ENCODE results near the gene MFAP5. TPM values are rescaled to one million over a fixed set of nuclear protein-coding genes. Genes with fewer than 3 reads are reported as not detected.

The MFAP5 gene
- polyA plus RNA-seq, 3 donors: not detected

DNA sequence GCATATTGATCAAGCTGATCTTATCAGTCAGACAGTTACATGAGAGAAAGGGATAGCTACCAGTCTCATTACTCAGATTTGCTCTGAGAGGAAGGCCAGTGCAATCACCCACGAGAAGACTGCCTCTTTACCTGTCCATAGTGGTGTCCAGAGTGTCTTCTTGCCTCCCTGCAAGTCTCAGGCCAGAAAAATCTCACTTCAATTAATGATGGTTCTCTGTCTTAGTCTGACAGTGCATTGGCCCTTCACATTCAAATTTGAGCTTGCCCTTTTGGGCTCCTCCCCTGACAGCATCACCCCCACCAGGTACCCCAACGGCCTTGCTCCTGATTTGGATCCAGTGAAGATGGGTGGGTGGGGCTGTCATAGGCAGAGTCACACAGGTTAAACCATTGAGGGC is 50.0 kb downstream of the MFAP5 start, which contains the start of gene AICDA:
AICDA (minus strand) TSS at position 231 of the 400 bp plus-strand sequence; CDS start at position 139, 92 bp downstream.
- Histone ChIP-seq H3K4me2 (replicated peaks; ENCODE audit: extremely low read depth, low read length, poor library complexity, severe bottlenecking) (no peak within 1 kb of the TSS), H2AFZ (ENCODE audit: insufficient read depth, low read depth, low read length, poor library complexity, severe bottlenecking) (no peak within 1 kb of the TSS), H3K36me3 (replicated peaks in 1 of 2; ENCODE audit: control insufficient read depth in 1 of 2, insufficient read depth in 2 of 2, low read length in 2 of 2) (no peaks in the 10 kb centered on the region), H3K27me3 (ENCODE audit: control insufficient read depth in 2 of 2, insufficient read depth in 2 of 2, low read length in 2 of 2) (no peaks in the 10 kb centered on the region), H3K9ac (ENCODE audit: insufficient read depth, low read length, poor library complexity, severe bottlenecking) (no peak within 1 kb of the TSS), H3K27ac (ENCODE audit: low read depth in 1 of 2, low read length in 2 of 2) (no peak within 1 kb of the TSS), H3K4me3 (replicated peaks in 1 of 3; ENCODE audit: low read depth in 2 of 3, low read length in 3 of 3) (no peak within 1 kb of the TSS), H4K20me1 (ENCODE audit: insufficient read depth, low read length) (no peaks in the 10 kb centered on the region), H3K4me1 (ENCODE audit: control insufficient read depth in 1 of 2, insufficient read depth in 2 of 2, low read length in 2 of 2) (peaks cover 12 to 27% of the 10 kb centered on the region in 2 donors), H3K9me3 (replicated peaks in 1 of 2; ENCODE audit: control insufficient read depth in 1 of 2, insufficient read depth in 1 of 2, low read length in 2 of 2) (no peaks in the 10 kb centered on the region), H3K79me2 (ENCODE audit: insufficient read depth, low read length) (no peaks in the 10 kb centered on the region)
- no peak for DNase-seq
- peaks cover 23% of the 10 kb centered on the region for H3K4me1 Mint-ChIP-seq
- H3K27ac Mint-ChIP-seq: no peak within 1 kb of the TSS
- no peak within 1 kb of the TSS for H3K4me3 Mint-ChIP-seq
- intact Hi-C loops (cut with micrococcal nuclease): loop anchor here in 1 of 2 donors (5.0 kb wide), 1 partner anchor 60 kb away; no protein-coding TSS in a partner anchor
- peaks cover 1 to 4% (median 3%) of the 10 kb centered on the region in 3 donors for H3K27me3 Mint-ChIP-seq (ENCODE audit: low read depth in 3 of 3)
- no peak for TF ChIP-seq CTCF (IDR thresholded peaks at IDR 0.05)
- WGBS (ENCODE audit: insufficient coverage): no CpG with 5 or more reads among the region's 2 CpGs
- H3K36me3 Mint-ChIP-seq: no peaks in the 10 kb centered on the region
- H3K9me3 Mint-ChIP-seq: peaks cover 0 to 2% (median 0%) of the 10 kb centered on the region in 7 donors

DNA sequence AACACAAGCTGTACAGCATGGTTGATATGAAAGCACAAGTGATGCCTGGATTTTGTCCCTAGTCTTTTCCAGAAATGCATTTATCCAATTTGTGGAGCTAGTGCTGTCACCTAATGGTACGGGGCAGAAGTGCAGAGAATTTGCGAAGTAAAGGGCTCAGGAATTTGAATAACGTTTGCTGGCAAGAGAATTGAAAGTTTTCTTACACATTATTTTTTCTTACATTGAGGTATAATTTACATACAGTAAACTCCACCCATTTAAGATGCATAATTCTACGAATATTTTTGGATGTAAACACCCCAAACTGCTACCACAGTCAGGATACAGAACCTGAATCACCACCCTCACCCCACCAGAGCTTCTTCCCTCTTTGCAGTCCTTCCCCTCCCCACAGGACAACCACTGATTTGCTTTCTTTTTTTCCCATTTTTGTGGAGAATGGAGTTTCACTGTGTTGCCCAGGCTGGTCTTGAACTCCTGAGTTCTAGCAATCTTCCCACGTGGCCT is 53.5 kb downstream of the MFAP5 start:
- H3K27me3 Mint-ChIP-seq (ENCODE audit: low read depth in 3 of 3): peaks cover 1 to 8% (median 3%) of the 10 kb centered on the region in 3 donors
- H3K79me2 ChIP-seq (ENCODE audit: insufficient read depth, low read length): no peaks in the 10 kb centered on the region
- H3K27me3 ChIP-seq (ENCODE audit: control insufficient read depth in 2 of 2, insufficient read depth in 2 of 2, low read length in 2 of 2): no peaks in the 10 kb centered on the region
- H3K27ac Mint-ChIP-seq: peak overlapping the region; percentile 71 to 92 (median 89)
- peak overlapping the region; percentile 77 to 80 for H3K4me3 Mint-ChIP-seq
- H3K4me2 ChIP-seq (replicated peaks; ENCODE audit: extremely low read depth, low read length, poor library complexity, severe bottlenecking): peak overlapping the region; percentile 76
- no peaks in the 10 kb centered on the region for H3K9me3 Mint-ChIP-seq
- peak overlapping the region; percentile 39 for H3K9ac ChIP-seq (ENCODE audit: insufficient read depth, low read length, poor library complexity, severe bottlenecking)
- peak; percentile 84 for TF ChIP-seq CTCF (IDR thresholded peaks at IDR 0.05)
- intact Hi-C loops (cut with micrococcal nuclease): loop anchor here in 1 of 2 donors (10.0 kb wide), 1 partner anchor 64 kb away; the partner anchor contains the start of gene CLEC4E
- no peaks in the 10 kb centered on the region for H4K20me1 ChIP-seq (ENCODE audit: insufficient read depth, low read length)
- no peaks in the 10 kb centered on the region for H3K36me3 ChIP-seq (replicated peaks in 1 of 2; ENCODE audit: control insufficient read depth in 1 of 2, insufficient read depth in 2 of 2, low read length in 2 of 2)
- H3K4me3 ChIP-seq (replicated peaks in 1 of 3; ENCODE audit: low read depth in 2 of 3, low read length in 3 of 3): peak overlapping the region; percentile 10 to 72 (median 28)
- H3K36me3 Mint-ChIP-seq: no peaks in the 10 kb centered on the region
- H3K4me1 ChIP-seq (ENCODE audit: control insufficient read depth in 1 of 2, insufficient read depth in 2 of 2, low read length in 2 of 2): peaks cover 19 to 32% of the 10 kb centered on the region in 2 donors
- no peaks in the 10 kb centered on the region for H3K9me3 ChIP-seq (replicated peaks in 1 of 2; ENCODE audit: control insufficient read depth in 1 of 2, insufficient read depth in 1 of 2, low read length in 2 of 2)
- peaks cover 39% of the 10 kb centered on the region for H3K4me1 Mint-ChIP-seq
- 0% methylated on average over 1 of the region's 5 CpGs for WGBS (ENCODE audit: insufficient coverage)
- peak overlapping the region in 1 of 2 donors; percentile 78 for H3K27ac ChIP-seq (ENCODE audit: low read depth in 1 of 2, low read length in 2 of 2)
- H2AFZ ChIP-seq (ENCODE audit: insufficient read depth, low read depth, low read length, poor library complexity, severe bottlenecking): peak overlapping the region; percentile 59
- DNase-seq: peak; percentile 32 to 46 (median 43)

All from CD14-positive monocyte (primary cell).